NT2/D1 (cell line): ENCODE measurements around the gene RFC4.

ENCODE experiments used
- YY1 ChIP-seq: IDR thresholded peaks from 2 replicates; pipeline ENCODE4 v1.6.1; 2011; ENCODE audit not compliant: insufficient read length, insufficient read depth
- ZNF274 ChIP-seq: IDR thresholded peaks from 2 replicates; pipeline ENCODE4 v1.6.1; 2011; ENCODE audit warnings: mild to moderate bottlenecking, low read depth, low read length

GRCh38 chr3:186821429-186822387, 15.4 kb upstream of the RFC4 start:
- no peak for TF ChIP-seq YY1
- TF ChIP-seq ZNF274: no peak
